H9 (cell line): ENCODE measurements around the gene TTLL9. TPM values are rescaled to one million over a fixed set of nuclear protein-coding genes. Genes with fewer than 3 reads are reported as not detected.
A peak's percentile ranks its signal among the peaks of the same experiment; 100 is the strongest.

ENCODE experiments used
- DNase-seq: peaks from one replicate; pipeline ENCODE4 v3.0.0-alpha.2; 2017
- H2AFZ ChIP-seq: one replicate; pipeline ENCODE4 v1.6.1; 2013; ENCODE audit warnings: mild to moderate bottlenecking, low read length, control low read depth, moderate library complexity
- H2AK5ac ChIP-seq: 2 replicates; pipeline ENCODE4 v1.6.1; 2013; ENCODE audit warnings: low read length, control low read depth, mixed read lengths; ENCODE audit not compliant: insufficient read length
- H2BK120ac ChIP-seq: one replicate; pipeline ENCODE4 v1.6.1; 2013; ENCODE audit warnings: low read depth, mild to moderate bottlenecking, low read length, control low read depth, inconsistent platforms; ENCODE audit not compliant: poor library complexity, severe bottlenecking
- H2BK12ac ChIP-seq: 2 replicates; pipeline ENCODE4 v1.6.1; 2013; ENCODE audit warnings: low read length, control low read depth, mixed read lengths, low read depth; ENCODE audit not compliant: insufficient read length
- H2BK15ac ChIP-seq: 2 replicates; pipeline ENCODE4 v1.6.1; 2013; ENCODE audit warnings: low read depth, low read length, control low read depth
- H2BK20ac ChIP-seq: one replicate; pipeline ENCODE4 v1.6.1; 2013; ENCODE audit warnings: low read depth, mild to moderate bottlenecking, low read length, control low read depth, inconsistent platforms; ENCODE audit not compliant: poor library complexity, severe bottlenecking
- H2BK5ac ChIP-seq: 2 replicates; pipeline ENCODE4 v1.6.1; 2013; ENCODE audit warnings: low read length, control low read depth, mixed read lengths; ENCODE audit not compliant: insufficient read length
- H3K14ac ChIP-seq: 2 replicates; pipeline ENCODE4 v1.6.1; 2013; ENCODE audit warnings: low read length, control low read depth; ENCODE audit not compliant: insufficient read depth
- H3K18ac ChIP-seq: 2 replicates; pipeline ENCODE4 v1.6.1; 2013; ENCODE audit warnings: low read depth, mild to moderate bottlenecking, mixed read lengths, low read length, control low read depth; ENCODE audit not compliant: insufficient read length
- H3K23ac ChIP-seq: 2 replicates; pipeline ENCODE4 v1.6.1; 2013; ENCODE audit warnings: low read length, control low read depth, mixed read lengths, low read depth; ENCODE audit not compliant: insufficient read length
- H3K23me2 ChIP-seq: 2 replicates; pipeline ENCODE4 v1.6.1; 2013; ENCODE audit warnings: low read depth, mild to moderate bottlenecking, mixed read lengths, low read length, control low read depth; ENCODE audit not compliant: insufficient read length, poor library complexity, severe bottlenecking
- H3K27ac ChIP-seq: 2 replicates; pipeline ENCODE4 v1.5.1; 2013; ENCODE audit warnings: low read length, control low read depth, mixed read lengths, low read depth; ENCODE audit not compliant: insufficient read length
- H3K27me3 ChIP-seq: 2 replicates; pipeline ENCODE4 v1.6.1; 2013; ENCODE audit warnings: low read length, control low read depth, inconsistent platforms; ENCODE audit not compliant: insufficient read depth
- H3K4ac ChIP-seq: 2 replicates; pipeline ENCODE4 v1.6.1; 2013; ENCODE audit warnings: low read depth, mild to moderate bottlenecking, control low read depth, inconsistent platforms, low read length, moderate library complexity
- H3K4me1 ChIP-seq: 2 replicates; pipeline ENCODE4 v1.6.1; 2013; ENCODE audit warnings: low read length, control low read depth, inconsistent platforms; ENCODE audit not compliant: insufficient read depth
- H3K4me2 ChIP-seq: 2 replicates; pipeline ENCODE4 v1.6.1; 2013; ENCODE audit warnings: low read length, control low read depth, mixed read lengths; ENCODE audit not compliant: insufficient read length, insufficient read depth
- H3K56ac ChIP-seq: 2 replicates; pipeline ENCODE4 v1.6.1; 2013; ENCODE audit warnings: low read depth, mild to moderate bottlenecking, mixed read lengths, low read length, control low read depth; ENCODE audit not compliant: insufficient read length
- H3K79me1 ChIP-seq: 2 replicates; pipeline ENCODE4 v1.6.1; 2013; ENCODE audit warnings: low read depth, mild to moderate bottlenecking, moderate library complexity, low read length, control low read depth, inconsistent platforms; ENCODE audit not compliant: insufficient read depth, poor library complexity, severe bottlenecking
- H3K79me2 ChIP-seq: 2 replicates; pipeline ENCODE4 v1.6.1; 2013; ENCODE audit warnings: low read length, control low read depth, inconsistent platforms; ENCODE audit not compliant: insufficient read depth
- H3K9ac ChIP-seq: 2 replicates; pipeline ENCODE4 v1.6.1; 2013; ENCODE audit warnings: low read length, control low read depth, mixed read lengths; ENCODE audit not compliant: insufficient read length; ENCODE audit errors: extremely low read depth
- H3K9me3 ChIP-seq: one replicate; pipeline ENCODE4 v1.6.1; 2013; ENCODE audit warnings: low read depth, low read length, inconsistent platforms; ENCODE audit not compliant: control insufficient read depth
- H3T11ph ChIP-seq: one replicate; pipeline ENCODE4 v1.6.1; 2013; ENCODE audit warnings: mild to moderate bottlenecking, low read length, control low read depth, inconsistent platforms
- H4K20me1 ChIP-seq: one replicate; pipeline ENCODE4 v1.6.1; 2013; ENCODE audit not compliant: control insufficient read depth, insufficient read length, insufficient read depth
- H4K5ac ChIP-seq: 2 replicates; pipeline ENCODE4 v1.6.1; 2013; ENCODE audit warnings: low read depth, mild to moderate bottlenecking, mixed read lengths, low read length, control low read depth; ENCODE audit not compliant: insufficient read length
- H4K8ac ChIP-seq: replicated peaks from 2 replicates; pipeline ENCODE4 v1.6.1; 2013; ENCODE audit warnings: low read length, control low read depth, mixed read lengths, low read depth; ENCODE audit not compliant: insufficient read length
- H4K91ac ChIP-seq: 2 replicates; pipeline ENCODE4 v1.6.1; 2013; ENCODE audit warnings: low read depth, mild to moderate bottlenecking, moderate library complexity, mixed read lengths, low read length, control low read depth; ENCODE audit not compliant: insufficient read length
- H3K27ac Mint-ChIP-seq, 3 experiments: 2 replicates in 2 of 3; 3 replicates in 1 of 3; pipeline ENCODE4 v1.8.0; 2020 to 2021; ENCODE audit warnings: mixed read lengths in 3 of 3, mild to moderate bottlenecking in 1 of 3, moderate library complexity in 1 of 3
- H3K27me3 Mint-ChIP-seq: 2 replicates; pipeline ENCODE4 v1.8.0; 2021; ENCODE audit warnings: low read depth, mild to moderate bottlenecking, moderate library complexity, mixed read lengths
- H3K36me3 Mint-ChIP-seq, 3 experiments: 2 replicates in 2 of 3; 3 replicates in 1 of 3; pipeline ENCODE4 v1.8.0; 2020 to 2021; ENCODE audit warnings: low read depth in 3 of 3, mixed read lengths in 3 of 3; ENCODE audit not compliant: insufficient read depth in 1 of 3
- H3K4me1 Mint-ChIP-seq, 2 experiments: 2 replicates each; pipeline ENCODE4 v1.8.0; 2020; ENCODE audit warnings: mixed read lengths in 2 of 2
- H3K4me3 Mint-ChIP-seq, 2 experiments: 2 replicates in 1 of 2; 3 replicates in 1 of 2; pipeline ENCODE4 v1.8.0; 2020 to 2021; ENCODE audit warnings: mild to moderate bottlenecking in 2 of 2, mixed read lengths in 2 of 2, moderate library complexity in 1 of 2
- H3K9me3 Mint-ChIP-seq, 2 experiments: 2 replicates in 1 of 2; 3 replicates in 1 of 2; pipeline ENCODE4 v1.8.0; 2020; ENCODE audit warnings: mild to moderate bottlenecking in 2 of 2, mixed read lengths in 2 of 2, moderate library complexity in 1 of 2
- CTCF ChIP-seq: fragments of 200-600 bp; sonication (generic); conservative IDR thresholded peaks from 3 replicates; pipeline ENCODE4 v1.8.0; 2021; ENCODE audit warnings: antibody characterized with exemption, mild to moderate bottlenecking
- WGBS: extraction: QIAGEN DNeasy Blood & Tissue Kit; methylation state at CpG from one replicate; pipeline ENCODE4 v1.1.7; 2013; ENCODE audit warnings: missing lambda C conversion rate, low lambda C conversion rate, mixed read lengths; ENCODE audit not compliant: insufficient read length; ENCODE audit errors: extremely low coverage; 5-methylcytosine and 5-hydroxymethylcytosine counted together
- total RNA-seq: library from RNA; stranded (reverse); gene quantifications from 2 replicates; pipeline ENCODE4 v1.2.1, GENCODE V29; 2021

Gene TTLL9
- total RNA-seq, 1 experiment from 2014 or later: 0.20 TPM

- Histone ChIP-seq H3K14ac (no peak overlapping the region), H3K23me2 (no peaks in the 10 kb centered on the region), H2BK5ac (no peak overlapping the region), H2AFZ (no peak overlapping the region), H3T11ph (no peak overlapping the region), H2BK15ac (no peak overlapping the region), H3K9ac (no peak overlapping the region), H2BK20ac (no peak overlapping the region), H3K56ac (no peak overlapping the region), H3K18ac (no peak overlapping the region), H4K20me1 (no peaks in the 10 kb centered on the region), H3K9me3 (no peaks in the 10 kb centered on the region), H3K79me2 (no peaks in the 10 kb centered on the region), H3K27ac (no peak overlapping the region), H3K23ac (no peak overlapping the region), H3K4ac (no peak overlapping the region), H4K5ac (no peak overlapping the region), H2BK12ac (no peak overlapping the region), H2BK120ac (no peak overlapping the region), H3K27me3 (no peaks in the 10 kb centered on the region), H4K91ac (no peak overlapping the region), H2AK5ac (no peak overlapping the region), H3K4me1 (no peaks in the 10 kb centered on the region; the same call in 1 of the 2 replicates), H3K4me2 (no peak overlapping the region), H4K8ac (no peak overlapping the region), H3K79me1 (no peaks in the 10 kb centered on the region)
- Mint-ChIP-seq H3K36me3 (no peaks in the 10 kb centered on the region; a peak in 1 of 7 replicates), H3K27me3 (peaks cover 2% of the 10 kb centered on the region; the same call in 1 of the 2 replicates), H3K9me3 (no peaks in the 10 kb centered on the region; a peak in 1 of 5 replicates), H3K27ac (no peak overlapping the region), H3K4me3 (no peak overlapping the region), H3K4me1 (peaks cover 27 to 39% of the 10 kb centered on the region in 2 experiments)
- DNase-seq: no peak
- TF ChIP-seq CTCF: peak; percentile 38; the same call in 2 of the 3 replicates
- WGBS: no CpG with 5 or more reads among the region's 1 CpG
Observed at GRCh38 chr20:31903627-31904386, 33.4 kb downstream of the TTLL9 start.
